Ovary (tissue), 3 donors: ENCODE measurements around the gene GPATCH8.

Experiments
- CTCF ChIP-seq, 3 donors: fragments of 450-650 bp in 2 of 3; fragments of 200-600 bp in 1 of 3; IDR thresholded peaks; one replicate each; pipeline versions ENCODE4 v1.5.1 to v1.8.0; 2016 to 2022; ENCODE audit warnings: antibody characterized with exemption in 3 of 3, mild to moderate bottlenecking in 1 of 3
- POLR2A ChIP-seq: fragments of 450-650 bp; IDR thresholded peaks from one replicate; pipeline ENCODE4 v1.6.1; 2017; ENCODE audit warnings: antibody characterized with exemption, mild to moderate bottlenecking, moderate library complexity
- donor health status: DM: no; HTN: no; CAD: no.

DNA sequence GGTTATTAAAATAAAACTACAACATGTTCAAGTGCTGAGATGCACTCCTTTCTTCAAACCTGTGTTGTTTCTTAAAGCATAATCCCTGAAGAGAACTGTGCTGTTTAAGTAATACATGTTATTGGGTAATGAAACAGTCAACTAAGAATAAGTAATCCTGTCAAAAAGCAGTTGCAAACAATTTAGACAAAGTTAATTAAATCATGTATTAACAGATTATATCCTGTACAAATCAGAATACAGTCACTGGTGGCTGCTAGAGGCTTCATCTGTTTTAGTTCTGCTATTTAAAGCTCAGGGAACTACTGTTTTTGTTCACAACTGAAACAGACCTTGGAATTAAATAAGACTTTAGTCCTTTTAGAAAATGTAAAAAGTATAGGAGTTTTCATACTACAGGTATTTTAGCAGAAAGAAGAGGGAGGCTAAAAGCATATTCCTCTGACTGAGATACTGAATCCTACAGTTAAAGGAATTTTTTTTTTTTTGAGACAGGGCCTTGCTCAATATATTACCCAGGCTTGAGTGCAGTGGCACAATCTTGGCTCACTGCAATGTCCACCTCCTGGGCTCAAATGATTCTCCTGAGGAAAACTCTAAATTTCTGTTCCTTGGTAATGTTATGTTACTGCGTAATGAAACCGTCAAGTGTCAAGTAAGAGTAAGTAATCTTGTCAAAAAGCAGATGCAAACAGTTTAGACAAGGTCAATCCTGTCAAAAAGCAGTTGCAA is 86.5 kb downstream of the GPATCH8 start:
- TF ChIP-seq CTCF (IDR thresholded peaks at IDR 0.05) (no peak), POLR2A (no peak)
